ENCODE measurements around the gene ADAMTS2.

The ADAMTS2 gene

GRCh38 chr5:179147991-179148702, 197.1 kb downstream of the ADAMTS2 start:
- Histone ChIP-seq H3K27me3 (ENCODE audit: control insufficient read depth, insufficient read depth, low read length) (no peaks in the 10 kb centered on the region), H3K4me3 (ENCODE audit: low read length) (no peak overlapping the region), H3K9me3 (ENCODE audit: control insufficient read depth, low read length) (no peaks in the 10 kb centered on the region), H3K9ac (ENCODE audit: low read length) (no peak overlapping the region), H3K36me3 (ENCODE audit: control insufficient read depth, insufficient read depth, low read length) (no peaks in the 10 kb centered on the region), H3K4me1 (ENCODE audit: control insufficient read depth, insufficient read depth, low read length) (no peaks in the 10 kb centered on the region)

- no peaks in the 10 kb centered on the region for H3K36me3 ChIP-seq (ENCODE audit: control insufficient read depth, insufficient read depth, low read length)
- no peaks in the 10 kb centered on the region for H3K9me3 ChIP-seq (ENCODE audit: control insufficient read depth, low read length)
- no peaks in the 10 kb centered on the region for H3K27me3 ChIP-seq (ENCODE audit: control insufficient read depth, insufficient read depth, low read length)
- no peaks in the 10 kb centered on the region for H3K4me1 ChIP-seq (ENCODE audit: control insufficient read depth, insufficient read depth, low read length)
- H3K4me3 ChIP-seq (ENCODE audit: low read length) = no peak overlapping the region
- H3K9ac ChIP-seq (ENCODE audit: low read length) = no peak overlapping the region
Observed at GRCh38 chr5:179146277-179146676, 199.0 kb downstream of the ADAMTS2 start.

GRCh38 chr5:179143446-179143845, 201.8 kb downstream of the ADAMTS2 start:
- no peaks in the 10 kb centered on the region for H3K9me3 ChIP-seq (ENCODE audit: control insufficient read depth, low read length)
- H3K4me3 ChIP-seq (ENCODE audit: low read length) = no peak overlapping the region
- H3K9ac ChIP-seq (ENCODE audit: low read length) = no peak overlapping the region
- no peaks in the 10 kb centered on the region for H3K4me1 ChIP-seq (ENCODE audit: control insufficient read depth, insufficient read depth, low read length)
- no peaks in the 10 kb centered on the region for H3K36me3 ChIP-seq (ENCODE audit: control insufficient read depth, insufficient read depth, low read length)
- H3K27me3 ChIP-seq (ENCODE audit: control insufficient read depth, insufficient read depth, low read length) = no peaks in the 10 kb centered on the region

- Histone ChIP-seq H3K9ac (ENCODE audit: low read length) (no peak overlapping the region), H3K4me1 (ENCODE audit: control insufficient read depth, insufficient read depth, low read length) (no peaks in the 10 kb centered on the region), H3K36me3 (ENCODE audit: control insufficient read depth, insufficient read depth, low read length) (no peaks in the 10 kb centered on the region), H3K4me3 (ENCODE audit: low read length) (no peak overlapping the region), H3K27me3 (ENCODE audit: control insufficient read depth, insufficient read depth, low read length) (no peaks in the 10 kb centered on the region), H3K9me3 (ENCODE audit: control insufficient read depth, low read length) (no peaks in the 10 kb centered on the region)
Observed at GRCh38 chr5:179142434-179143198, 202.6 kb downstream of the ADAMTS2 start.

- Histone ChIP-seq H3K9me3 (ENCODE audit: control insufficient read depth, low read length) (no peaks in the 10 kb centered on the region), H3K4me3 (ENCODE audit: low read length) (no peak overlapping the region), H3K4me1 (ENCODE audit: control insufficient read depth, insufficient read depth, low read length) (no peaks in the 10 kb centered on the region), H3K36me3 (ENCODE audit: control insufficient read depth, insufficient read depth, low read length) (no peaks in the 10 kb centered on the region), H3K9ac (ENCODE audit: low read length) (no peak overlapping the region), H3K27me3 (ENCODE audit: control insufficient read depth, insufficient read depth, low read length) (no peaks in the 10 kb centered on the region)
Observed at GRCh38 chr5:179141867-179142266, 203.4 kb downstream of the ADAMTS2 start.

GRCh38 chr5:179140293-179140692, 205.0 kb downstream of the ADAMTS2 start:
- Histone ChIP-seq H3K4me3 (ENCODE audit: low read length) (no peak overlapping the region), H3K4me1 (ENCODE audit: control insufficient read depth, insufficient read depth, low read length) (no peaks in the 10 kb centered on the region), H3K9me3 (ENCODE audit: control insufficient read depth, low read length) (no peaks in the 10 kb centered on the region), H3K27me3 (ENCODE audit: control insufficient read depth, insufficient read depth, low read length) (no peaks in the 10 kb centered on the region), H3K36me3 (ENCODE audit: control insufficient read depth, insufficient read depth, low read length) (no peaks in the 10 kb centered on the region), H3K9ac (ENCODE audit: low read length) (no peak overlapping the region)

GRCh38 chr5:179139936-179140235, 205.4 kb downstream of the ADAMTS2 start:
- Histone ChIP-seq H3K4me3 (ENCODE audit: low read length) (no peak overlapping the region), H3K27me3 (ENCODE audit: control insufficient read depth, insufficient read depth, low read length) (no peaks in the 10 kb centered on the region), H3K9me3 (ENCODE audit: control insufficient read depth, low read length) (no peaks in the 10 kb centered on the region), H3K4me1 (ENCODE audit: control insufficient read depth, insufficient read depth, low read length) (no peaks in the 10 kb centered on the region), H3K9ac (ENCODE audit: low read length) (no peak overlapping the region), H3K36me3 (ENCODE audit: control insufficient read depth, insufficient read depth, low read length) (no peaks in the 10 kb centered on the region)

- no peaks in the 10 kb centered on the region for H3K4me1 ChIP-seq (ENCODE audit: control insufficient read depth, insufficient read depth, low read length)
- H3K36me3 ChIP-seq (ENCODE audit: control insufficient read depth, insufficient read depth, low read length) = no peaks in the 10 kb centered on the region
- H3K27me3 ChIP-seq (ENCODE audit: control insufficient read depth, insufficient read depth, low read length) = no peaks in the 10 kb centered on the region
- no peak overlapping the region for H3K9ac ChIP-seq (ENCODE audit: low read length)
- H3K4me3 ChIP-seq (ENCODE audit: low read length) = no peak overlapping the region
- H3K9me3 ChIP-seq (ENCODE audit: control insufficient read depth, low read length) = no peaks in the 10 kb centered on the region
Observed at GRCh38 chr5:179139111-179139935, 205.9 kb downstream of the ADAMTS2 start.

GRCh38 chr5:179138568-179138925, 206.7 kb downstream of the ADAMTS2 start:
- Histone ChIP-seq H3K27me3 (ENCODE audit: control insufficient read depth, insufficient read depth, low read length) (no peaks in the 10 kb centered on the region), H3K9me3 (ENCODE audit: control insufficient read depth, low read length) (no peaks in the 10 kb centered on the region), H3K36me3 (ENCODE audit: control insufficient read depth, insufficient read depth, low read length) (no peaks in the 10 kb centered on the region), H3K4me3 (ENCODE audit: low read length) (no peak overlapping the region), H3K9ac (ENCODE audit: low read length) (no peak overlapping the region), H3K4me1 (ENCODE audit: control insufficient read depth, insufficient read depth, low read length) (no peaks in the 10 kb centered on the region)

- no peaks in the 10 kb centered on the region for H3K4me1 ChIP-seq (ENCODE audit: control insufficient read depth, insufficient read depth, low read length)
- H3K27me3 ChIP-seq (ENCODE audit: control insufficient read depth, insufficient read depth, low read length) = no peaks in the 10 kb centered on the region
- H3K36me3 ChIP-seq (ENCODE audit: control insufficient read depth, insufficient read depth, low read length) = no peaks in the 10 kb centered on the region
- H3K9ac ChIP-seq (ENCODE audit: low read length) = no peak overlapping the region
- no peaks in the 10 kb centered on the region for H3K9me3 ChIP-seq (ENCODE audit: control insufficient read depth, low read length)
- no peak overlapping the region for H3K4me3 ChIP-seq (ENCODE audit: low read length)
Observed at GRCh38 chr5:179137643-179138567, 207.4 kb downstream of the ADAMTS2 start.

GRCh38 chr5:179137016-179137642, 208.1 kb downstream of the ADAMTS2 start:
- no peaks in the 10 kb centered on the region for H3K9me3 ChIP-seq (ENCODE audit: control insufficient read depth, low read length)

More at GRCh38 chr5:179137016-179137642, 208.1 kb downstream of the ADAMTS2 start:
- H3K4me3 ChIP-seq (ENCODE audit: low read length) = no peak overlapping the region
- H3K4me1 ChIP-seq (ENCODE audit: control insufficient read depth, insufficient read depth, low read length) = no peaks in the 10 kb centered on the region
- H3K27me3 ChIP-seq (ENCODE audit: control insufficient read depth, insufficient read depth, low read length) = no peaks in the 10 kb centered on the region
- no peaks in the 10 kb centered on the region for H3K36me3 ChIP-seq (ENCODE audit: control insufficient read depth, insufficient read depth, low read length)
- no peak overlapping the region for H3K9ac ChIP-seq (ENCODE audit: low read length)
